Measurements from ENCODE around the gene TRA2B. TPM values are rescaled to one million over a fixed set of nuclear protein-coding genes. Genes with fewer than 3 reads are reported as not detected.

TRA2B gene
- total RNA-seq, 2 experiments from 2014 or later: 549 to 585 TPM

DNA sequence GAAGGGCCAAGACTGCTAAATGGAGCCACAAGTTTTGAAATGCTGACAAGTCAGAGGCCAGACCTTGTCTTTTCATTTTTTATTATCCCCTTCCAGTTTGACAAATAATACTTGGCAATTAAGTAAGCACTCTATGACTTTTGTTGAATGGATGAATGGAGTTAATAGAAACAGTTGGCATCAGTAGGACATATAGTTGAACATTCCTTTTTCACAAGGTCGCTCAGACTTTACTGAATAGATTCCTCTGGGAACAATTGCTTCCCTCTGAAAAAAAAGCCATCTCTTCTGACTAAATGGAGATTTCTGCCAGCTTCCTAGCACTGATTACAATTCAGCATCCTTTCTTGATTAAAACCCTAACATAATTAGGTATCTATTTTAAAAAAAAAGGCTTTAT lies 53.2 kb downstream of the TRA2B start:
- no peaks in the 10 kb centered on the region for H3K9me3 Mint-ChIP-seq
- DNase-seq (no peak), ATAC-seq (ENCODE audit: poor library complexity) (no peak)
- H3K27me3 Mint-ChIP-seq: peaks cover 9% of the 10 kb centered on the region
- Histone ChIP-seq H3K9me3 (ENCODE audit: control insufficient read depth in 1 of 2, insufficient read depth in 1 of 2, low read length in 2 of 2) (no peaks in the 10 kb centered on the region), H3K4me1 (ENCODE audit: insufficient read depth, low read length) (no peaks in the 10 kb centered on the region), H3K4me3 (ENCODE audit: low read length) (no peak overlapping the region), H3K27ac (ENCODE audit: low read depth in 1 of 2, low read length in 2 of 2) (no peak overlapping the region), H3K36me3 (ENCODE audit: insufficient read depth, low read length) (no peaks in the 10 kb centered on the region), H3K27me3 (ENCODE audit: control insufficient read depth in 1 of 2, insufficient read depth in 2 of 2, low read length in 2 of 2) (no peaks in the 10 kb centered on the region)
- H3K36me3 Mint-ChIP-seq (ENCODE audit: low read depth): no peaks in the 10 kb centered on the region
- no peaks in the 10 kb centered on the region for H3K4me1 Mint-ChIP-seq (ENCODE audit: low read depth)
- ChIA-PET CTCF (no interaction called here), POLR2A (no interaction called here)
- no peak overlapping the region for H3K27ac Mint-ChIP-seq
- no peak overlapping the region for H3K4me3 Mint-ChIP-seq
- TF ChIP-seq, protein P1, sequence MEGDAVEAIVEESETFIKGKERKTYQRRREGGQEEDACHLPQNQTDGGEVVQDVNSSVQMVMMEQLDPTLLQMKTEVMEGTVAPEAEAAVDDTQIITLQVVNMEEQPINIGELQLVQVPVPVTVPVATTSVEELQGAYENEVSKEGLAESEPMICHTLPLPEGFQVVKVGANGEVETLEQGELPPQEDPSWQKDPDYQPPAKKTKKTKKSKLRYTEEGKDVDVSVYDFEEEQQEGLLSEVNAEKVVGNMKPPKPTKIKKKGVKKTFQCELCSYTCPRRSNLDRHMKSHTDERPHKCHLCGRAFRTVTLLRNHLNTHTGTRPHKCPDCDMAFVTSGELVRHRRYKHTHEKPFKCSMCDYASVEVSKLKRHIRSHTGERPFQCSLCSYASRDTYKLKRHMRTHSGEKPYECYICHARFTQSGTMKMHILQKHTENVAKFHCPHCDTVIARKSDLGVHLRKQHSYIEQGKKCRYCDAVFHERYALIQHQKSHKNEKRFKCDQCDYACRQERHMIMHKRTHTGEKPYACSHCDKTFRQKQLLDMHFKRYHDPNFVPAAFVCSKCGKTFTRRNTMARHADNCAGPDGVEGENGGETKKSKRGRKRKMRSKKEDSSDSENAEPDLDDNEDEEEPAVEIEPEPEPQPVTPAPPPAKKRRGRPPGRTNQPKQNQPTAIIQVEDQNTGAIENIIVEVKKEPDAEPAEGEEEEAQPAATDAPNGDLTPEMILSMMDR (IDR thresholded peaks at IDR 0.05): no peak
- intact Hi-C loops (cut with DNase I, micrococcal nuclease): no loop called here

DNA sequence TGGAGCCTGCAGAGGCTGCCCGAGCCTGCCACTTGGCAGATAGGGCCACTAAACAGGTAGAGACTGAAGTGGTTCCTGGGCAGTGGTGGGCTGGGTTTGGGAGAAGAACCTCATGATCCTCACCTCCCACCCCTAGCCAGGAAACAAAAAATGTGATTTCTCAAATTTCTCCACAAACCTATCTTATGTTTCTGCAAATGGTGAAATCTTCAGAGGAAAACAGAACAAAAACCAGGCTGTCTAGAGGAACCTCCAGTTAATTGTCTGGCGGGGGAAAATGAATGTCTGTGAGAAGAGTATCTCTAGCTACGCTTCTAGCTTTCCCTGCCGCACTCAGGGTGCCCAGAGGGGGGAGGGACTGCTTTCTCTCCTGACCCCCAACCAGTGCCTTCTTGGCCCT lies 55.9 kb downstream of the TRA2B start:
- TF ChIP-seq, protein P1 (IDR thresholded peaks at IDR 0.05): no peak
- Mint-ChIP-seq H3K27me3 (peaks cover 14% of the 10 kb centered on the region), H3K27ac (no peak overlapping the region), H3K4me3 (no peak overlapping the region), H3K4me1 (ENCODE audit: low read depth) (no peaks in the 10 kb centered on the region), H3K36me3 (ENCODE audit: low read depth) (no peaks in the 10 kb centered on the region), H3K9me3 (no peaks in the 10 kb centered on the region)
- H3K27ac ChIP-seq (ENCODE audit: low read depth in 1 of 2, low read length in 2 of 2): no peak overlapping the region
- H3K36me3 ChIP-seq (ENCODE audit: insufficient read depth, low read length): no peaks in the 10 kb centered on the region
- no peaks in the 10 kb centered on the region for H3K27me3 ChIP-seq (ENCODE audit: control insufficient read depth in 1 of 2, insufficient read depth in 2 of 2, low read length in 2 of 2)
- no peaks in the 10 kb centered on the region for H3K9me3 ChIP-seq (ENCODE audit: control insufficient read depth in 1 of 2, insufficient read depth in 1 of 2, low read length in 2 of 2)
- intact Hi-C loops (cut with DNase I, micrococcal nuclease): no loop called here
- ATAC-seq (ENCODE audit: poor library complexity) (no peak), DNase-seq (no peak)
- CTCF ChIA-PET: no interaction called here
- POLR2A ChIA-PET: no interaction called here
- no peak overlapping the region for H3K4me3 ChIP-seq (ENCODE audit: low read length)
- no peaks in the 10 kb centered on the region for H3K4me1 ChIP-seq (ENCODE audit: insufficient read depth, low read length)

DNA sequence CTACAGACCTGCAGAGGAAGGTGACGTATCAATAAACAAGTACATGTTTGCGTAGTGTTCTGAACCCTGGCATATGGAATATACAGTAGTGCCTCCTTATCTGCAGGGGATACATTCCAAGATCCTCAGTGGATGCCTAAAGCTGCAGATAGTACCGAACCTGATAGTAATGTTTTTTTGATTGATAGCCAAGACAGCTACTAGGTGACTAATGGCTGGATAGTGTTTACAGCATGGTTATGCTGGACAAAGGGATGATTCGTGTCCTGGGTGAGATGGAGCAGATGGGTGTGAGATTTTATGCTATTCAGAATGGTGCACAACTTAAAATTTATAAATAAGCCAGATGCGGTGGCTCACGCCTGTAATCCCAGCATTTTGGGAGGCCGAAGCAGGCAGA lies 57.2 kb downstream of the TRA2B start:
- no peak overlapping the region for H3K27ac ChIP-seq (ENCODE audit: low read depth in 1 of 2, low read length in 2 of 2)
- TF ChIP-seq, protein P1 (IDR thresholded peaks at IDR 0.05): no peak
- CTCF ChIA-PET: no interaction called here
- H3K36me3 ChIP-seq (ENCODE audit: insufficient read depth, low read length): no peaks in the 10 kb centered on the region
- H3K36me3 Mint-ChIP-seq (ENCODE audit: low read depth): no peaks in the 10 kb centered on the region
- no peak overlapping the region for H3K4me3 ChIP-seq (ENCODE audit: low read length)
- no peaks in the 10 kb centered on the region for H3K9me3 ChIP-seq (ENCODE audit: control insufficient read depth in 1 of 2, insufficient read depth in 1 of 2, low read length in 2 of 2)
- H3K4me1 ChIP-seq (ENCODE audit: insufficient read depth, low read length): no peaks in the 10 kb centered on the region
- peaks cover 14% of the 10 kb centered on the region for H3K27me3 Mint-ChIP-seq
- no peaks in the 10 kb centered on the region for H3K9me3 Mint-ChIP-seq
- ATAC-seq (ENCODE audit: poor library complexity) (no peak), DNase-seq (no peak)
- no peak overlapping the region for H3K4me3 Mint-ChIP-seq
- H3K27ac Mint-ChIP-seq: no peak overlapping the region
- H3K4me1 Mint-ChIP-seq (ENCODE audit: low read depth): no peaks in the 10 kb centered on the region
- intact Hi-C loops (cut with DNase I, micrococcal nuclease): no loop called here
- H3K27me3 ChIP-seq (ENCODE audit: control insufficient read depth in 1 of 2, insufficient read depth in 2 of 2, low read length in 2 of 2): no peaks in the 10 kb centered on the region
- POLR2A ChIA-PET: no interaction called here
